HCT116 (cell line): ENCODE measurements around the gene RCAN3. TPM values are rescaled to one million over a fixed set of nuclear protein-coding genes. Genes with fewer than 3 reads are reported as not detected.

Source experiments
- ATAC-seq: fragments of 200-7000 bp; cut with Tn5 transposase; 2 replicates; pipeline ENCODE4 v1.9.1; 2020; ENCODE audit warnings: mild to moderate bottlenecking, moderate library complexity
- BruUV-seq: library from RNA; stranded (reverse); fragments of 400-500 nt; replicated peaks from 2 replicates; lab custom pipeline; 2021; lab: Mats Ljungman, UMichigan
- CTCF ChIA-PET: fragments of 300-600 bp; sonication (Branson Sonifier 250); formaldehyde crosslinking; loops from one replicate; lab custom pipeline; 2021; ENCODE audit warnings: antibody characterized with exemption; lab: Charles Lee
- POLR2A ChIA-PET: fragments of 300-600, 350-600 bp; sonication (Branson Sonifier 250); formaldehyde crosslinking; loops from one replicate; lab custom pipeline; 2021; ENCODE audit warnings: antibody characterized with exemption; lab: Charles Lee
- RAD21 ChIA-PET, 2 experiments: fragments of 300-600 bp; sonication (Branson Sonifier 250); formaldehyde crosslinking; loops; one replicate each; lab custom pipeline; 2023; ENCODE audit warnings: low total read pairs in 2 of 2; ENCODE audit not compliant: uncharacterized antibody in 2 of 2, unreplicated experiment in 2 of 2, low non-redundant PET in 1 of 2; lab: Charles Lee
- DNase-seq: peaks from one replicate; pipeline ENCODE4 v3.0.0-alpha.2; 2010; ENCODE audit warnings: low read depth, low spot score
- H2AFZ ChIP-seq: fragments of 200-600 bp; shearing (Covaris generic), sonication (generic); 2 replicates; pipeline ENCODE4 v1.6.1; 2017; ENCODE audit warnings: low read depth, mixed run types, mixed read lengths, antibody characterized with exemption, low read length; ENCODE audit not compliant: poor library complexity, severe bottlenecking
- H3K27ac ChIP-seq: 2 replicates; pipeline ENCODE4 v1.5.1; 2012; ENCODE audit warnings: low read depth, low read length
- H3K27me3 ChIP-seq: fragments of 200-600 bp; sonication (generic); 2 replicates; pipeline ENCODE4 v1.6.1; 2016; ENCODE audit warnings: mixed run types, low read length, mixed read lengths; ENCODE audit not compliant: insufficient read depth
- H3K36me3 ChIP-seq, 2 experiments: fragments of 200-500 bp in 1 of 2; fragments of 200-600 bp in 1 of 2; sonication (Bioruptor generic) in 1 of 2; sonication (generic) in 1 of 2; 2 replicates each; pipeline versions ENCODE4 v1.5.1 to v1.6.1; 2014 to 2016; ENCODE audit warnings: low read length in 2 of 2, inconsistent platforms in 1 of 2, mixed read lengths in 1 of 2, mixed run types in 1 of 2; ENCODE audit not compliant: insufficient read depth in 2 of 2, control insufficient read depth in 1 of 2
- H3K4me1 ChIP-seq, 2 experiments: fragments of 200-600 bp in 1 of 2; sonication (generic) in 1 of 2; 2 replicates each; pipeline versions ENCODE4 v1.5.1 to v1.6.1; 2012 to 2017; ENCODE audit warnings: low read length in 2 of 2, inconsistent platforms in 1 of 2, mild to moderate bottlenecking in 1 of 2, mixed read lengths in 1 of 2, mixed run types in 1 of 2, moderate library complexity in 1 of 2; ENCODE audit not compliant: insufficient read depth in 2 of 2, control insufficient read depth in 1 of 2
- H3K4me2 ChIP-seq: fragments of 200-600 bp; sonication (generic); 2 replicates; pipeline ENCODE4 v1.6.1; 2017; ENCODE audit warnings: mixed run types, low read length, mixed read lengths
- H3K4me3 ChIP-seq, 2 experiments: fragments of 200-600 bp in 1 of 2; sonication (generic) in 1 of 2; replicated peaks in 1 of 2; 2 replicates each; pipeline ENCODE4 v1.5.1; 2011 to 2016; ENCODE audit warnings: low read length in 2 of 2, control low read depth in 1 of 2, low read depth in 1 of 2, mild to moderate bottlenecking in 1 of 2, mixed read lengths in 1 of 2, mixed run types in 1 of 2
- H3K79me2 ChIP-seq: fragments of 200-600 bp; sonication (generic); 2 replicates; pipeline ENCODE4 v1.6.1; 2017; ENCODE audit warnings: mild to moderate bottlenecking, mixed run types, low read length, moderate library complexity, mixed read lengths; ENCODE audit not compliant: insufficient read depth
- H3K9ac ChIP-seq: fragments of 200-600 bp; sonication (generic); 2 replicates; pipeline ENCODE4 v1.6.1; 2016; ENCODE audit warnings: low read length, mixed read lengths
- H3K9me2 ChIP-seq: fragments of 200-600 bp; sonication (generic), shearing (Covaris generic); 2 replicates; pipeline ENCODE4 v1.6.1; 2017; ENCODE audit warnings: mixed run types, mild to moderate bottlenecking, moderate library complexity; ENCODE audit not compliant: insufficient read depth
- H3K9me3 ChIP-seq, 2 experiments: fragments of 200-500 bp in 1 of 2; fragments of 200-600 bp in 1 of 2; sonication (Bioruptor generic) in 1 of 2; sonication (generic) in 1 of 2; 2 replicates each; pipeline ENCODE4 v1.6.1; 2014 to 2017; ENCODE audit warnings: low read length in 2 of 2, mixed read lengths in 2 of 2, inconsistent platforms in 1 of 2, low read depth in 1 of 2, mild to moderate bottlenecking in 1 of 2, mixed run types in 1 of 2, moderate library complexity in 1 of 2; ENCODE audit not compliant: control insufficient read depth in 1 of 2, insufficient read depth in 1 of 2
- H4K20me1 ChIP-seq: fragments of 200-600 bp; sonication (generic), shearing (Covaris generic); 2 replicates; pipeline ENCODE4 v1.6.1; 2017; ENCODE audit warnings: mixed run types, mild to moderate bottlenecking, moderate library complexity; ENCODE audit not compliant: insufficient read depth
- ATF3 ChIP-seq: IDR thresholded peaks from 2 replicates; pipeline ENCODE4 v1.6.1; 2012
- CBX3 ChIP-seq: IDR thresholded peaks from 2 replicates; pipeline ENCODE4 v1.6.1; 2012; ENCODE audit warnings: low read depth
- CEBPB ChIP-seq: IDR thresholded peaks from 2 replicates; pipeline ENCODE4 v1.6.1; 2012; ENCODE audit warnings: low read depth
- CTCF ChIP-seq, 3 experiments: fragments of 200-600 bp in 1 of 3; sonication (generic) in 1 of 3; IDR thresholded peaks in 2 of 3; conservative IDR thresholded peaks in 1 of 3; 2 replicates each; pipeline ENCODE4 v1.5.1; 2012 to 2017; ENCODE audit warnings: low read depth in 2 of 3, low read length in 2 of 3, antibody characterized with exemption in 1 of 3, borderline replicate concordance in 1 of 3, control low read depth in 1 of 3, mild to moderate bottlenecking in 1 of 3, mixed read lengths in 1 of 3, mixed run types in 1 of 3, moderate library complexity in 1 of 3; ENCODE audit not compliant: insufficient read depth in 1 of 3
- EGR1 ChIP-seq: IDR thresholded peaks from 2 replicates; pipeline ENCODE4 v1.6.1; 2012; ENCODE audit warnings: low read depth
- ELF1 ChIP-seq: IDR thresholded peaks from 2 replicates; pipeline ENCODE4 v1.6.1; 2012; ENCODE audit warnings: low read depth, borderline replicate concordance
- JUND ChIP-seq: IDR thresholded peaks from 2 replicates; pipeline ENCODE4 v1.6.1; 2012
- MAX ChIP-seq: IDR thresholded peaks from 2 replicates; pipeline ENCODE4 v1.6.1; 2012
- POLR2A ChIP-seq: IDR thresholded peaks from 2 replicates; pipeline ENCODE4 v1.7.0; 2011; ENCODE audit warnings: borderline replicate concordance; ENCODE audit not compliant: insufficient read depth, insufficient read length; ENCODE audit errors: extremely low read depth
- RAD21 ChIP-seq: IDR thresholded peaks from 2 replicates; pipeline ENCODE4 v1.6.1; 2012; ENCODE audit warnings: low read depth, mild to moderate bottlenecking
- REST ChIP-seq: IDR thresholded peaks from 2 replicates; pipeline ENCODE4 v1.6.1; 2012; ENCODE audit warnings: low read depth
- SIN3A ChIP-seq: IDR thresholded peaks from 2 replicates; pipeline ENCODE4 v1.6.1; 2012; ENCODE audit warnings: low read depth
- SP1 ChIP-seq: IDR thresholded peaks from 2 replicates; pipeline ENCODE4 v1.6.1; 2012; ENCODE audit warnings: low read depth
- SRF ChIP-seq: IDR thresholded peaks from 2 replicates; pipeline ENCODE4 v1.6.1; 2012; ENCODE audit warnings: low read depth
- TCF7L2 ChIP-seq: IDR thresholded peaks from 2 replicates; pipeline ENCODE4 v1.7.0; 2011; ENCODE audit warnings: borderline replicate concordance, inconsistent platforms; ENCODE audit not compliant: insufficient read depth, insufficient read length; ENCODE audit errors: extremely low read depth
- YY1 ChIP-seq: IDR thresholded peaks from 2 replicates; pipeline ENCODE4 v1.6.1; 2011; ENCODE audit warnings: low read length, low read depth, moderate library complexity, mild to moderate bottlenecking; ENCODE audit not compliant: insufficient replicate concordance; ENCODE audit errors: extremely low read depth
- ZBTB33 ChIP-seq: IDR thresholded peaks from 2 replicates; pipeline ENCODE4 v1.6.1; 2011; ENCODE audit warnings: mild to moderate bottlenecking, low read length, moderate library complexity; ENCODE audit not compliant: insufficient replicate concordance; ENCODE audit errors: extremely low read depth
- ZFX ChIP-seq: fragments of 450-650 bp; IDR thresholded peaks from 2 replicates; pipeline ENCODE4 v1.6.1; 2017
- ZNF274 ChIP-seq: fragments of 200-500 bp; sonication (Bioruptor generic); IDR thresholded peaks from 2 replicates; pipeline ENCODE4 v1.6.1; 2014; ENCODE audit warnings: mild to moderate bottlenecking, low read depth, low read length, inconsistent platforms
- intact Hi-C: fragments of 100-400 bp; cut with micrococcal nuclease; formaldehyde crosslinking; loops from 2 replicates; pipeline ENCODE4 v1.10.0; 2022
- total RNA-seq: library from RNA; stranded (reverse); gene quantifications from one replicate; pipeline ENCODE4 v1.2.1, GENCODE V29; 2021; ENCODE audit not compliant: unreplicated experiment

The RCAN3 gene
- total RNA-seq, 1 experiment from 2014 or later = 13.3 TPM

- Histone ChIP-seq H3K9me3 (no peaks in the 10 kb centered on the region), H4K20me1 (no peaks in the 10 kb centered on the region), H3K4me2 (peak overlapping the region; percentile 69), H3K27ac (peak overlapping the region; percentile 44; the same call in 1 of the 2 replicates), H3K27me3 (no peaks in the 10 kb centered on the region), H3K4me3 (peak overlapping the region in 1 of 2 experiments; percentile 21; a peak in 1 of 4 replicates), H3K9me2 (no peaks in the 10 kb centered on the region), H3K36me3 (no peaks in the 10 kb centered on the region), H3K79me2 (no peaks in the 10 kb centered on the region), H2AFZ (peak overlapping the region; percentile 64), H3K9ac (0 out of 2 replicates have a peak overlapping the region, but pooled peaks have one; percentile 27), H3K4me1 (peaks cover 25 to 36% of the 10 kb centered on the region in 2 experiments)
- RAD21 ChIA-PET = no interaction called here
- CTCF ChIA-PET = interaction anchor here (0.6 to 1.9 kb wide), 3 partner anchors 9 to 51 kb away, joined by 3 to 11 read pairs (median 4); no protein-coding TSS in a partner anchor
- TSS peak; percentile 18 for BruUV-seq
- POLR2A ChIA-PET = interaction anchor here (1.0 kb wide), 1 partner anchor 120 kb away, joined by 3 read pairs; the partner anchor contains the start of gene NIPAL3
- DNase-seq (no peak), ATAC-seq (no peak)
- intact Hi-C loops = no loop called here
- TF ChIP-seq ELF1 (no peak), CBX3 (no peak), CEBPB (no peak), MAX (no peak), SIN3A (no peak), ATF3 (no peak), JUND (no peak), ZBTB33 (no peak), RAD21 (no peak), REST (no peak), ZFX (no peak), ZNF274 (no peak), CTCF (IDR thresholded peaks at IDR 0.05 in 2 of 3, conservative IDR thresholded peaks at IDR 0.05 in 1 of 3; ENCODE audit: borderline replicate concordance in 1 of 3, insufficient read depth in 1 of 3, low read depth in 2 of 3, low read length in 2 of 3) (no peak), SP1 (no peak), SRF (no peak), EGR1 (no peak), POLR2A (no peak), YY1 (no peak), TCF7L2 (no peak)
These were observed 33.1 kb downstream of the RCAN3 start for GRCh38 chr1:24535778-24536177.
